HCT116 (cell line): ENCODE data around the gene ZNF860. TPM values are rescaled to one million over a fixed set of nuclear protein-coding genes. Genes with fewer than 3 reads are reported as not detected.
A peak's percentile ranks its signal among the peaks of the same experiment; 100 is the strongest.

Source experiments
- ATAC-seq: fragments of 200-7000 bp; cut with Tn5 transposase; 2 replicates; pipeline ENCODE4 v1.9.1; 2020; ENCODE audit warnings: mild to moderate bottlenecking, moderate library complexity
- BruUV-seq: library from RNA; stranded (reverse); fragments of 400-500 nt; replicated peaks from 2 replicates; lab custom pipeline; 2021; lab: Mats Ljungman, UMichigan
- CTCF ChIA-PET: fragments of 300-600 bp; sonication (Branson Sonifier 250); formaldehyde crosslinking; loops from one replicate; lab custom pipeline; 2021; ENCODE audit warnings: antibody characterized with exemption; lab: Charles Lee
- POLR2A ChIA-PET: fragments of 300-600, 350-600 bp; sonication (Branson Sonifier 250); formaldehyde crosslinking; loops from one replicate; lab custom pipeline; 2021; ENCODE audit warnings: antibody characterized with exemption; lab: Charles Lee
- RAD21 ChIA-PET, 2 experiments: fragments of 300-600 bp; sonication (Branson Sonifier 250); formaldehyde crosslinking; loops; one replicate each; lab custom pipeline; 2023; ENCODE audit warnings: low total read pairs in 2 of 2; ENCODE audit not compliant: uncharacterized antibody in 2 of 2, unreplicated experiment in 2 of 2, low non-redundant PET in 1 of 2; lab: Charles Lee
- DNase-seq: peaks from one replicate; pipeline ENCODE4 v3.0.0-alpha.2; 2010; ENCODE audit warnings: low read depth, low spot score
- H2AFZ ChIP-seq: fragments of 200-600 bp; shearing (Covaris generic), sonication (generic); 2 replicates; pipeline ENCODE4 v1.6.1; 2017; ENCODE audit warnings: low read depth, mixed run types, mixed read lengths, antibody characterized with exemption, low read length; ENCODE audit not compliant: poor library complexity, severe bottlenecking
- H3K27ac ChIP-seq: 2 replicates; pipeline ENCODE4 v1.5.1; 2012; ENCODE audit warnings: low read depth, low read length
- H3K27me3 ChIP-seq: fragments of 200-600 bp; sonication (generic); 2 replicates; pipeline ENCODE4 v1.6.1; 2016; ENCODE audit warnings: mixed run types, low read length, mixed read lengths; ENCODE audit not compliant: insufficient read depth
- H3K36me3 ChIP-seq, 2 experiments: fragments of 200-500 bp in 1 of 2; fragments of 200-600 bp in 1 of 2; sonication (Bioruptor generic) in 1 of 2; sonication (generic) in 1 of 2; 2 replicates each; pipeline versions ENCODE4 v1.5.1 to v1.6.1; 2014 to 2016; ENCODE audit warnings: low read length in 2 of 2, inconsistent platforms in 1 of 2, mixed read lengths in 1 of 2, mixed run types in 1 of 2; ENCODE audit not compliant: insufficient read depth in 2 of 2, control insufficient read depth in 1 of 2
- H3K4me1 ChIP-seq, 2 experiments: fragments of 200-600 bp in 1 of 2; sonication (generic) in 1 of 2; 2 replicates each; pipeline versions ENCODE4 v1.5.1 to v1.6.1; 2012 to 2017; ENCODE audit warnings: low read length in 2 of 2, inconsistent platforms in 1 of 2, mild to moderate bottlenecking in 1 of 2, mixed read lengths in 1 of 2, mixed run types in 1 of 2, moderate library complexity in 1 of 2; ENCODE audit not compliant: insufficient read depth in 2 of 2, control insufficient read depth in 1 of 2
- H3K4me2 ChIP-seq: fragments of 200-600 bp; sonication (generic); 2 replicates; pipeline ENCODE4 v1.6.1; 2017; ENCODE audit warnings: mixed run types, low read length, mixed read lengths
- H3K4me3 ChIP-seq, 2 experiments: fragments of 200-600 bp in 1 of 2; sonication (generic) in 1 of 2; replicated peaks in 1 of 2; 2 replicates each; pipeline ENCODE4 v1.5.1; 2011 to 2016; ENCODE audit warnings: low read length in 2 of 2, control low read depth in 1 of 2, low read depth in 1 of 2, mild to moderate bottlenecking in 1 of 2, mixed read lengths in 1 of 2, mixed run types in 1 of 2
- H3K79me2 ChIP-seq: fragments of 200-600 bp; sonication (generic); 2 replicates; pipeline ENCODE4 v1.6.1; 2017; ENCODE audit warnings: mild to moderate bottlenecking, mixed run types, low read length, moderate library complexity, mixed read lengths; ENCODE audit not compliant: insufficient read depth
- H3K9ac ChIP-seq: fragments of 200-600 bp; sonication (generic); 2 replicates; pipeline ENCODE4 v1.6.1; 2016; ENCODE audit warnings: low read length, mixed read lengths
- H3K9me2 ChIP-seq: fragments of 200-600 bp; sonication (generic), shearing (Covaris generic); 2 replicates; pipeline ENCODE4 v1.6.1; 2017; ENCODE audit warnings: mixed run types, mild to moderate bottlenecking, moderate library complexity; ENCODE audit not compliant: insufficient read depth
- H3K9me3 ChIP-seq, 2 experiments: fragments of 200-500 bp in 1 of 2; fragments of 200-600 bp in 1 of 2; sonication (Bioruptor generic) in 1 of 2; sonication (generic) in 1 of 2; 2 replicates each; pipeline ENCODE4 v1.6.1; 2014 to 2017; ENCODE audit warnings: low read length in 2 of 2, mixed read lengths in 2 of 2, inconsistent platforms in 1 of 2, low read depth in 1 of 2, mild to moderate bottlenecking in 1 of 2, mixed run types in 1 of 2, moderate library complexity in 1 of 2; ENCODE audit not compliant: control insufficient read depth in 1 of 2, insufficient read depth in 1 of 2
- H4K20me1 ChIP-seq: fragments of 200-600 bp; sonication (generic), shearing (Covaris generic); 2 replicates; pipeline ENCODE4 v1.6.1; 2017; ENCODE audit warnings: mixed run types, mild to moderate bottlenecking, moderate library complexity; ENCODE audit not compliant: insufficient read depth
- CBX3 ChIP-seq: IDR thresholded peaks from 2 replicates; pipeline ENCODE4 v1.6.1; 2012; ENCODE audit warnings: low read depth
- CEBPB ChIP-seq: IDR thresholded peaks from 2 replicates; pipeline ENCODE4 v1.6.1; 2012; ENCODE audit warnings: low read depth
- EGR1 ChIP-seq: IDR thresholded peaks from 2 replicates; pipeline ENCODE4 v1.6.1; 2012; ENCODE audit warnings: low read depth
- ELF1 ChIP-seq: IDR thresholded peaks from 2 replicates; pipeline ENCODE4 v1.6.1; 2012; ENCODE audit warnings: low read depth, borderline replicate concordance
- EZH2phosphoT487 ChIP-seq: fragments of 200-600 bp; IDR thresholded peaks from 2 replicates; pipeline ENCODE4 v1.6.1; 2018; ENCODE audit warnings: antibody characterized with exemption, borderline replicate concordance
- POLR2AphosphoS5 ChIP-seq: IDR thresholded peaks from 2 replicates; pipeline ENCODE4 v1.6.1; 2011; ENCODE audit warnings: mild to moderate bottlenecking, low read depth, low read length, moderate library complexity
- RAD21 ChIP-seq: IDR thresholded peaks from 2 replicates; pipeline ENCODE4 v1.6.1; 2012; ENCODE audit warnings: low read depth, mild to moderate bottlenecking
- TCF7L2 ChIP-seq: IDR thresholded peaks from 2 replicates; pipeline ENCODE4 v1.7.0; 2011; ENCODE audit warnings: borderline replicate concordance, inconsistent platforms; ENCODE audit not compliant: insufficient read depth, insufficient read length; ENCODE audit errors: extremely low read depth
- ZNF274 ChIP-seq: fragments of 200-500 bp; sonication (Bioruptor generic); IDR thresholded peaks from 2 replicates; pipeline ENCODE4 v1.6.1; 2014; ENCODE audit warnings: mild to moderate bottlenecking, low read depth, low read length, inconsistent platforms
- intact Hi-C: fragments of 100-400 bp; cut with micrococcal nuclease; formaldehyde crosslinking; loops from 2 replicates; pipeline ENCODE4 v1.10.0; 2022
- total RNA-seq: library from RNA; stranded (reverse); gene quantifications from one replicate; pipeline ENCODE4 v1.2.1, GENCODE V29; 2021; ENCODE audit not compliant: unreplicated experiment
- TF ChIP-seq, protein P1 (sequence below), 3 experiments: fragments of 200-600 bp in 1 of 3; sonication (generic) in 1 of 3; IDR thresholded peaks in 2 of 3; conservative IDR thresholded peaks in 1 of 3; 2 replicates each; pipeline ENCODE4 v1.5.1; 2012 to 2017; ENCODE audit warnings: low read depth in 2 of 3, low read length in 2 of 3, antibody characterized with exemption in 1 of 3, borderline replicate concordance in 1 of 3, control low read depth in 1 of 3, mild to moderate bottlenecking in 1 of 3, mixed read lengths in 1 of 3, mixed run types in 1 of 3, moderate library complexity in 1 of 3; ENCODE audit not compliant: insufficient read depth in 1 of 3
- TF ChIP-seq, protein P2 (sequence below): IDR thresholded peaks from 2 replicates; pipeline ENCODE4 v1.6.1; 2012
- TF ChIP-seq, protein P3 (sequence below): IDR thresholded peaks from 2 replicates; pipeline ENCODE4 v1.6.1; 2011; ENCODE audit warnings: mild to moderate bottlenecking, low read length, moderate library complexity; ENCODE audit not compliant: insufficient replicate concordance; ENCODE audit errors: extremely low read depth
- TF ChIP-seq, protein P4 (sequence below): IDR thresholded peaks from 2 replicates; pipeline ENCODE4 v1.6.1; 2012

Gene ZNF860
- total RNA-seq, 1 experiment from 2014 or later: 2.9 TPM

DNA sequence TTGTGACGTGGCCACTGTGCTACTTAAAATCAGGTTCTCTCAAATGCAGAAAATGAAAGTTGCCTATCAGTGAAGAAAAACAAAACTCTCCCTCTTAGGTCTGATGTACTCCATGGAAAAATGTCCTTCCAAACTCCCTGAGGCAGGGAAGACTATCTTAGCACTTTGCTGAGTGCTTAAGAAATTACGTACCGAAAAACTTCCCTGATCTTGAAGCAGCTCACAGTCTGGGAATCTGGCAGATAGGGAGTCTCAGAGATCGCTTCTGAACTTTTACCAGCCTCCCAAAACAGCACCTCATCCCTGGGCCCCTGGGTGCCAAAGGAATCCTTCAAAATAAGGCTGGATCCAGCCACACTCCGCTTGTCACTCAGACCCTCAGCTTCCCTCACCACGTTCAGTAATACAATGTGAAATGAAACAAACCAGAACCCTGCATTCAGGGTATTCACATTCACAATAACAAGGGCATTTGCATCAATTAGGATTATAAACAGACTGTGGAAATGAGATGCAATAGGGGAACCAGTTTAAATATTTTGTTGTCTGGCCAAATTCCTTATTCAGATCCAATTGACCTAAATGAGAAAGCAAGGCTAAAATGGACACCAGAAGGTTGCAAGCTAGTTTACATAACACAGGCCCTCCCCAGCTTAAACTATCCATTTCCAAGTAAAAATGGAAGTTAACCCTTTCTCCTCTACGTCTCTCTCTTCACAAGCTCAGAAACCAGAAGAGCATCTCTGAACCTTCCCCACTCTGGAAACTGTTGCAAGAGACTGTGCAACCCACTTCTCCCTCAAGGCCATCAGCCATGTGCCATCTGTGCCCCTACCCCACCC lies 21.4 kb upstream of the ZNF860 start:
- ChIA-PET CTCF (no interaction called here), RAD21 (no interaction called here), POLR2A (interaction anchor here (0.5 kb wide), 1 partner anchor 582 kb away, joined by 4 read pairs; no protein-coding TSS in a partner anchor)
- Histone ChIP-seq H3K79me2 (peaks cover 22% of the 10 kb centered on the region), H3K27ac (no peak overlapping the region), H3K9me3 (peaks cover 0 to 7% of the 10 kb centered on the region in 2 experiments; a peak in 1 of 4 replicates), H3K36me3 (no peaks in the 10 kb centered on the region), H3K9ac (no peak overlapping the region), H3K4me3 (no peak overlapping the region), H2AFZ (no peak overlapping the region), H3K9me2 (no peaks in the 10 kb centered on the region), H4K20me1 (no peaks in the 10 kb centered on the region), H3K4me1 (peaks cover 14 to 19% of the 10 kb centered on the region in 2 experiments), H3K27me3 (no peaks in the 10 kb centered on the region), H3K4me2 (peak overlapping the region; percentile 63; the same call in 1 of the 2 replicates)
- intact Hi-C loops: no loop called here
- no peak for ATAC-seq
- TF ChIP-seq TCF7L2 (no peak), RAD21 (no peak), CEBPB (no peak), ZNF274 (no peak), EZH2phosphoT487 (no peak), EGR1 (no peak), ELF1 (no peak), POLR2AphosphoS5 (no peak), CBX3 (no peak)
- TF ChIP-seq, protein P1, sequence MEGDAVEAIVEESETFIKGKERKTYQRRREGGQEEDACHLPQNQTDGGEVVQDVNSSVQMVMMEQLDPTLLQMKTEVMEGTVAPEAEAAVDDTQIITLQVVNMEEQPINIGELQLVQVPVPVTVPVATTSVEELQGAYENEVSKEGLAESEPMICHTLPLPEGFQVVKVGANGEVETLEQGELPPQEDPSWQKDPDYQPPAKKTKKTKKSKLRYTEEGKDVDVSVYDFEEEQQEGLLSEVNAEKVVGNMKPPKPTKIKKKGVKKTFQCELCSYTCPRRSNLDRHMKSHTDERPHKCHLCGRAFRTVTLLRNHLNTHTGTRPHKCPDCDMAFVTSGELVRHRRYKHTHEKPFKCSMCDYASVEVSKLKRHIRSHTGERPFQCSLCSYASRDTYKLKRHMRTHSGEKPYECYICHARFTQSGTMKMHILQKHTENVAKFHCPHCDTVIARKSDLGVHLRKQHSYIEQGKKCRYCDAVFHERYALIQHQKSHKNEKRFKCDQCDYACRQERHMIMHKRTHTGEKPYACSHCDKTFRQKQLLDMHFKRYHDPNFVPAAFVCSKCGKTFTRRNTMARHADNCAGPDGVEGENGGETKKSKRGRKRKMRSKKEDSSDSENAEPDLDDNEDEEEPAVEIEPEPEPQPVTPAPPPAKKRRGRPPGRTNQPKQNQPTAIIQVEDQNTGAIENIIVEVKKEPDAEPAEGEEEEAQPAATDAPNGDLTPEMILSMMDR (IDR thresholded peaks at IDR 0.05 in 2 of 3, conservative IDR thresholded peaks at IDR 0.05 in 1 of 3; ENCODE audit: borderline replicate concordance in 1 of 3, insufficient read depth in 1 of 3, low read depth in 2 of 3, low read length in 2 of 3): no peak
- TF ChIP-seq, protein P2, sequence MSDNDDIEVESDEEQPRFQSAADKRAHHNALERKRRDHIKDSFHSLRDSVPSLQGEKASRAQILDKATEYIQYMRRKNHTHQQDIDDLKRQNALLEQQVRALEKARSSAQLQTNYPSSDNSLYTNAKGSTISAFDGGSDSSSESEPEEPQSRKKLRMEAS: no peak
- TF ChIP-seq, protein P3, sequence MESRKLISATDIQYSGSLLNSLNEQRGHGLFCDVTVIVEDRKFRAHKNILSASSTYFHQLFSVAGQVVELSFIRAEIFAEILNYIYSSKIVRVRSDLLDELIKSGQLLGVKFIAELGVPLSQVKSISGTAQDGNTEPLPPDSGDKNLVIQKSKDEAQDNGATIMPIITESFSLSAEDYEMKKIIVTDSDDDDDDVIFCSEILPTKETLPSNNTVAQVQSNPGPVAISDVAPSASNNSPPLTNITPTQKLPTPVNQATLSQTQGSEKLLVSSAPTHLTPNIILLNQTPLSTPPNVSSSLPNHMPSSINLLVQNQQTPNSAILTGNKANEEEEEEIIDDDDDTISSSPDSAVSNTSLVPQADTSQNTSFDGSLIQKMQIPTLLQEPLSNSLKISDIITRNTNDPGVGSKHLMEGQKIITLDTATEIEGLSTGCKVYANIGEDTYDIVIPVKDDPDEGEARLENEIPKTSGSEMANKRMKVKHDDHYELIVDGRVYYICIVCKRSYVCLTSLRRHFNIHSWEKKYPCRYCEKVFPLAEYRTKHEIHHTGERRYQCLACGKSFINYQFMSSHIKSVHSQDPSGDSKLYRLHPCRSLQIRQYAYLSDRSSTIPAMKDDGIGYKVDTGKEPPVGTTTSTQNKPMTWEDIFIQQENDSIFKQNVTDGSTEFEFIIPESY: no peak
- TF ChIP-seq, protein P4, sequence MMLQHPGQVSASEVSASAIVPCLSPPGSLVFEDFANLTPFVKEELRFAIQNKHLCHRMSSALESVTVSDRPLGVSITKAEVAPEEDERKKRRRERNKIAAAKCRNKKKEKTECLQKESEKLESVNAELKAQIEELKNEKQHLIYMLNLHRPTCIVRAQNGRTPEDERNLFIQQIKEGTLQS: no peak
- no TSS peak for BruUV-seq
- DNase-seq: no peak
